ENCODE results near the gene GPR87.
A peak's percentile ranks its signal among the peaks of the same experiment; 100 is the strongest.

The GPR87 gene

DNA sequence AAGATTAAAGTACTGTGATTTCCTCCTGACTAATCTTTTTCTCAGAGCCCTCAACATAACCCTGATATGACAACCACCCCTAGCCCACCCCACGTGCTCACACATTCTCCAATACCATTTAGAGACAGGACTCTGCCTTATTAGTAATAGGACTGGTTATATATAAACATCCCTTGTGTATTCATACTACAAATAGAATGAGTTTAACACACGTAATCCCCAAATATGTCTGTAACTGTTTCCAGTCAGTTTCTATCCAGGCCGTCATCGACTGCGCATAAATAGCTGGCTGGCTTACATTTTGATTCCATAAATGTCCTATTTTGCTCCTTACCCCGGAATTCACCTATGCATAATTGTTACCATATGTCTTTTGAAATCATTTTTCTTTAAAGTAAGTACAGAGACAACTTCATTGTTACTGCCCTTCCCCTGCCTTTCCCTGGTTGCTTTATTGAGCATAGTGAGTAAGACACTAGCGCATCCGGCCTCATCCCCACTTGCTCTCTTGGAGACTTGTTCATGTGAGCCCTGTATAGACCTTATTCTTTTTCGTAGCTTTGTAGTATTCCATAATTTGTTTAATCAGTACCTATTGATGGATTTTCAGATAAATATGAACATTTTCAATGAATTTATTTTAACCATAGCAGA is 34.8 kb downstream of the GPR87 start:
- no peak for DNase-seq

DNA sequence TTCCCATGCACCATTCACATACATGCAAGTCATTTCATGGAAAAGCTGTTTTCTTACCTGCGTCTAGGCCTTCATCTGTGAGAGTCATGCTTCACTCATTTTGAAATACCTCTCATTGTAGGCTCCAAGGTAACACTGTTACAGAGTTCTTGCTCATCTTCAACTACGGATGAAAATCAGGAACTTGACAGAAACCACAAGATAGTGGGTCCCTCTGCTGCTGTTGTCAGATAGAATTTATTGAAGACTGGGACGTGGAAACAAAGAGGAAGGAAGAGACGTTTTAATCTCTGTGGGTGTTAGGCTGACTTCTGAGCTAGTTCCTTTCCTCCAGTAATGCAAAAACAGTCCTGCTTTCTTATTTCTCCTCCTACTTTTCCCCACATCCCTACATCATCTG is 38.4 kb downstream of the GPR87 start, which contains the start of gene P2RY14:
Gene P2RY14 (minus strand): TSS at position 313 of the 400 bp plus-strand sequence. CDS start 64,226 bp downstream, outside the sequence.
- DNase-seq: no peak

DNA sequence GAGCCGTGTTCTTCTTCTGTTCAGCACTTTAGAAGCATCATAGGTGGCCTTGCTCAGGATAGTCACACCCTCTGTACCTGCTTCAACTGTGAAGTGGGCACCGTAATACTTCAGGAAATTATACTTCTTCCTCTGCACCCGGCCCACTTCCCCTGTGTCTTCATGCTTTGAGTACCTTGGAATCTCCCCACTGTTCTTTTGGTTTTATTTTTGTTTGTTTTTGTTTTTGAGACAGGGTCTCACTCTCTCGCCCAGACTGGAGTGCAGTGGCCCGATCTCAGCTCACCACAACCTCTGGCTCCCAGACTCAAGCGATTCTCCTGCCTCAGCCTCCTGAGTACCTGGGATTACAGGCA is 40.0 kb downstream of the GPR87 start:
- peak; percentile 16 for DNase-seq

DNA sequence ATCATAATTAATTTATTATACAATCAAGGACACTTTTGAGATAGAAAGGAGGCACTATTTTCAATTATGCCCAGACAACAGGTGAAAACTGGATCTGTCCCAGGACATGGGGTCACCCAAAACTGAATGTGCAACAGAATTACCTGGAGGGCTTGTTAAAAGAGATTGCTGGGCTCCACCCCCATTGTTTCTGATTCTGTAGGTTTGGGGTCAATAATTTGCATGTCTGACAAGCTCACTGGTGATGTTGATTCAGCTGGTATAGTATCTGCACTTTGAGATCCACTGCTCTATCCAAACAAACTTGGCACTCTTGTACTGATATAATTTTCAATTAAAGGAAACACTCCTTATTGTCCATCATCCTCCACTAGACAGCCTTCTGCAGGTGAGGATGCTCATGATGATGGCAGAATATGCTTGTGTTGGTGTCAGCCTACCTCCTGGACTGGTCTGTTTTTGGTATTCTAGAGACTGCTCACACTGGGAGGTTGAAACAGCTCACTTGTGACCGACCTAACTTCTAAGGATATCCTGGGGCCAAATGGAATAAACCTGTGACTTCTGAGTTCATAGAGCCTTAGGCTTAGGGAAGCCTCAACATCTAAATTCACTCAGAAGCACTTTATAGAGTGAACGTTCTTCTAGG is 40.5 kb downstream of the GPR87 start:
- no peak for DNase-seq

DNA sequence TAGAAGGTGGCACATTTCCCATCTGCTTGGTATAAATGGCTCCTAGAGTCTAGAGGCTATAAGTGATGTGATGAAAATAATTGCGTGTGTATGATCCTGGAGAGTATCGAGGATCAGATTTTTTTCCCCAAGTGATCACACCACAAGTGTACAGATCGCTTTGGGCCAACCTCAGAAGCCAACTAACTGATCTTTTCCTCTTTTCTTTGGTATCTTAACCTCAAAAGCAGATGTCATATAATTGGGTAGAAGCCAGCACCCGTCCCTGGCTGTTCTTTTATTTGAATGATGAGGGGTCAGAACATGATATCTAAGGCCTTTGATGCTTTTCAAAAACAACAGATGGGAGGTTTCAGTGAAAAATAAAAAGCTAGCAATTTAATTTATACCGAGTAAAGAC is 41.5 kb downstream of the GPR87 start:
- no peak for DNase-seq

DNA sequence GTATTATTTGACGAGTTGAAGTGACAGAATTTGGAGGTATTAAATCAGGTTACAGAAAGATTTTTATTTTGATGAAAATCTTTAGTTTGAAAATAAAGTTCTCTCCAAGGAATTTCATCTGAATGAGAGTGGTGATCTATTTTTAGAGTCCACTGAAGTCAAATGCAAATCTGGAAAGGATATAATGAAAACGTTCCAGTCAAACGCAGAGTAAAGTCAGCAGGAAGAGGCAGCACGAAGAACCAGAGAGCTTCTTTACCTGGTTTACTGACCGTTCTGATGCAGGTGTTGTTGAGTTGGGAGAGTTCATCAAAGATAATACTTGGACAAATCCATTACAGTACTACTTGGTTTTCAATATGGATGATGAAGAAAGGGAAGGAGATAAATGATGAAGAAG is 47.0 kb downstream of the GPR87 start:
- DNase-seq: no peak

DNA sequence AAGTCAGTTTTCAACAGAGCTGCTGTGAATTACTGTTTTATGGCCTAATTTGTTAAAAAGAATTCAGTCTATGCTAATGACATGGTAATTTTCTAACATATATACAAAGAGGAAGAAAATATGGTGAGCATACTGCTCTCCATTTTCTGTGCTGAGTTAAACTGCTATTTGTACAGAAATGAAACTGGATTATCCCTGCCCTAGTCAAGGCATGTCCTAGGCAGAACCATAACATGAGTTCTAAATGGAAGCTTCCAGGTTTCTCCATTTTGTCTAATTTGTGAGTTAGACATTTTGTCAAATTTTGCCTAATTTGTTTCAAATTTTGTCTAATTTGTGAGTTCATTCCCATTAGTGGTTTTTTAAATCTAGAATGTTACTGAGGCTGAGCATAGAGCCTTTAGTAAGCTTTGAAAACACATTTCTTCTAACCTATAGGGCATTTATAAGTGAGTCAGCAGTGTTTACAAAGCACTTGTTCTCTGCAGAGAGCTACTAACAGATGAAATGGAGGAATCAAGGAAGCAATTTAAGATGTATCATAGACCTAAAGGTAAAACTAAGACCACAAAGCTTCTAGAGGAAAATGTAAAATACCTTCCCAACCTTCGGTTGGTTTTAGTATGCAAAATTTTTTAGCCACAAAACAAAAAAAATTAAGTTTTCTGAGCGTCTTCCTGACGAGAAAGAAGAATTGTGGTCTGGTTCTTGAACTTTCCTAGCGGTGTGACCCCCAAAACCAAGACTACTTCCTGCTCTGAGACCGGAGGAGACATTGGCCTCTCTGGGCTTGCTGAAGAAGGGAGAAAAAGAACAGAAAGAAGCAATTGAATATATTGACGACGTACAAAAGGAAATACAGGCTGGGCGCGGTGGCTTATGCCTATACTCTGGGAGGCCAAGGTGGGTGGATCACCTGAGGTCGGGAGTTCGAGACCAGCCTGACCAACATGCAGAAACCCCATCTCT is 48.1 kb downstream of the GPR87 start:
- DNase-seq: no peak

DNA sequence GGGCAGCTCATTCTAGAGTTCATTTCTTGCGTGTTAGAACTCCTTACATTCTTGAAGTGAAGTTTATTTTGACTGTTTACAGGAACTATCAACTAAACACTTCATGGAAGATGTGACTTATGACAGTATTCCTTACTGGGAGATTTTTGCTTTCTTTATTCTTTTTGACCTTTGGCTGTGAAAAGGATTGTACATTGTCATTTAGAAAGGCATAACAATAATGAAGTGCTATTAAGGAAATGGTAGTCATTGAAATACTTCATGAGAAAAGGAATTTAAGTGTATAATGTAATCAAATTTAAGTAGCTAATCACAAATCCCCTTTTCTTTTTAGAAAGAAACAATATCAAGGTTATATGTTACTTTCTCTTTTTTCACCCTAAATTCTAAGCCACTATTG is 49.6 kb downstream of the GPR87 start:
- DNase-seq: no peak

DNA sequence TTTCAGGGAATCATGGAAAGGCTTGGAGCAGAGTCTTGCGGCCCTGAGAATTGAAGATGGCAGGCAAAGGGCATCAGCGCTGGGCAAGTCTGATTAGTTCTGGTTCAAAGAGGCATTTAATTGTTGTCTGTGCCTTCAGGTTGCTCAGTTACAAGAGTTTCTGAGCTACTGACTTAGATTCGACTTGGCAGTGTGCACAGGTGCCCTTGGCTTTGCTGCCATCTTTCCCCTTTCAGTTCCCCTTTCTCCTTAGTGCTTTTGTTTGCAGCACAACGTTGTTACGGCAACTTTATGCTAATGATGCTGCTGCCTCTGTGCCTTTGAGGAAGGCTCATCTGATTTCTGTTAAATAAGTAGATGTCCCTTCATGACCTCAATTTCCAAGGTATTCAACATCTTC is 50.8 kb downstream of the GPR87 start:
- DNase-seq: no peak

DNA sequence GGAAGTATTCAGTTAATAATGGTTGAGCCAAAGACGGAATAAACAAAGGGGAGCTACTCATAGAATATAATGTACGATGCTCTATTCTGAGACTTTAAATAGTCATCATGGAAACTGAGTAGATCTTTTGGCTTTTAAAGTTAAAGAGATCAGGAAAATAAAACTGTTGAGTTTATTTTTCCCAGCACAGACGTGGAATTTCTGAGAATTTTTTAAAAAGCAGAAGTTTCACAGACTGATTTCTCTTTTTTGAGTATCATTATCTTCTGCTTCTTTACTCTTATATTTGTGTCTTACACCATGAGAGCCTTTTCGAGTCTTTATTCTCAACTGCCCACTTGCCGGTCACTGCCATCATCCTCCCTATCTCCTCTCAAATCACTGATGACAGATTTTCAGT is 51.5 kb downstream of the GPR87 start:
- no peak for DNase-seq

DNA sequence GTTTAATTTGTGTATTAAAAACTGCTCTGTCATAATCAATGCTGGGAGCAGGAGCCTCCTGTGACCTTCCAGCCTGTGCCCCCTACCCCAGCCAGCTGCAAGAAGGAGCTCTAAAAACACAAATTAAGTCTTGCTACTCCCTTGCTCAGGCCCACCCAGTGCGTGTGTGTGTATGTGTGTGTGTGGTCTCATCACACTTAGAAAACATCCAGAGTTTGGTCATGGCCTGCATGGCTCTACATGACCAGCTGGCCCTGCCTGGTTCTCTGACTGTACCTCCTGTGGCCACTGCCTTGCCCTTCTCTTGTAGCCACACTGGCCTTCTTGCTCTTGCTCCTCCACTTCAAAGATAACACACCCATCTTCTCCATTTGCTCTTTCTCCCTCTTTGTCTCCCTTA is 52.0 kb downstream of the GPR87 start:
- DNase-seq: no peak

DNA sequence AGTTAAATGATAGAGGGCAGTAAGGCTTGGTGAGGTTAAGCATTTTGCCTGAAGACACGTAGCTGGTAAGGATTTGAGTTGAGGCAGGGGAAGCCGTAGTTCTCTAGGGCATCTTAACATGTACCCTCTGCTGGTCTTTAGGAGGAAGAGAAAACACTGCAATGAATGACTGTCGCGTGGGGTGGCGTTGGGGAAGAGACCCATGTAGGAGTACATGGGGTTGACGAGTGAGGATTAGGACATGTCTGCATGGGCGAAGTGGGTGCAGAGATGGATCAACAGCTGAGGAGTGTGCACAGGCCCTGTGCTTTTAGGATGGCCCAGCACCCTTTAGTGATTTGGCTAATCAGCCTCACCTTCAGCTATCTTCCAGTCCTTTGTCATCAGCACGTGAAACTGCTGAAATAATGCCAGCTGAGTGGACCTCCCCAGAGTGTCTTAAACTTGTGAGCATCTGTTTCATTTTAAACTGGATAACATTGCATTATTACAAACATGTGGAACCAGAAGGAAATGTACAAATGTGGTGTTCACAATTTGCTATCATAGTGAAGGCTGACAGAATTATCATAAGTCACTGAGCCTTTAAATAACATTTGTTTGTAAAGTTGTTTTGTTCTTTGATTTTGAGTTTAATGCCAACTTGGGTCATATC is 53.6 kb downstream of the GPR87 start:
- no peak for DNase-seq

DNA sequence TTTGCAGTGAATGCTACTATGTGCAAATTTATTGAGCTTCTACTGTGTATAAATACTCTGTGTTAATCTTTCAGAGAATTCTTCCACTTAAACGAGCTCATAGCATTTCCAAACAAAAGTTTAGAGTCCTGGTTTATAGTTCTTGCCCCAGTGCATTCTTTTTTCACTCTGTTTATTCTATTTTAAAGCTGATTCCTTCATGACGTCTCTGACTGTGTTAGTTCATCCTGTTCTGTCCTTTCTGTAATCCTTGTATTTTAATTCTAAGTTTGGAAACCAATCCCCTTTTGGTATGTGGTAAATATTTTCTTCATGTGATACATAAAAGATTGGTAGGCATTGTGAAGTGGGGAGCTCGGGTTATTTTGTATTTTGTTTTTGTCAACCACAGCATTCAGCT is 57.0 kb downstream of the GPR87 start:
- DNase-seq: no peak

DNA sequence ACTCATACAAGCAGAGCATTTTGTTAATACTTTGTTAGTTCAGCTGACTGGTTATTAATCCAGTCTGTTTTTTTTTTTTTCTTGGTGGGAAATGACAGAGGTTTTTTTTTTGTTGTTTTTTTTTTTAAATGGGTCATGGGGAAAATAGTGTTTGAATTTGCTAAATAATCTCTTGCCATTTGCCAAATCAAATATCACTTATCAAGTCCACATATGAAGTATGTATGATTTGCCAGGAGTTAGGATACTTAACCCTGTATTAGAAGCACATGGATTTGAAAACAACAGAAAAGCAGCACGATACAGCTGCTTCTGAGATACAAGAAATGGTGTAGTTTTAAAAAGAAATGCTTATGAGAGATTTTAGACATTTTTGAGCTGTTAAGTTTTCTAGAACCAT is 59.9 kb downstream of the GPR87 start:
- DNase-seq: no peak

DNA sequence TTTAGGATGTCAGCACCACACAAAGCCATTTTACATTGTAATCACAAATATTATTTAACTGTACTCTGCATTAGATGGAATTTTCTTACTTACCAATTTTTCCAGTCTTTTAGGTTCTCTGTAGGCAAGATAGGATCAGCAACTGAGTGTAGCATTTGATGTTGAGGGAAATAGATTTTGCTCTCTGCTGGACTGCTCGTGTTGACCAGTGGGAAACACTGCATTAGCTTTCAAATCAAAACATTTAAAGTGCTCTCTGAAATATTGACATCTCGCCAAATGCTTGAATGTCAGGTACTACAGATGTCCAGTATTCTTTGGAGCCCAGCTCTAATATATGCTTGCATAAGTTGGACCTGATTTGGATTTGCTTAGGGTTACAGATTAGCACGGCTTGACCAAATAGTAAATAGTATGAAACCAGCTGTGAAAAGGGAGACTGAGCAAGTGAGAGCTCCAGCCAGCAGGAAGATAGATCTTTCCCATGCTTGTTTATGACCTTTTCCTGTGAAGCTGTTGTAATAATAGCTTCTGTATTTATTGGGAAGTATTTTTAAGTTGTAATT is 67.8 kb downstream of the GPR87 start:
- no peak for DNase-seq

Data from T-helper 9 cell (primary cell).